Measurements from ENCODE around the gene UBE2S.
"Not testable (repeated sequence)": the region's sequence is repeated elsewhere in the genome, so short reads cannot be mapped to it uniquely, and the experiment has no call there.

UBE2S gene

GRCh38 chr19:55402509-55402908, 5.1 kb downstream of the UBE2S start:
- no peak for DNase-seq

DNA sequence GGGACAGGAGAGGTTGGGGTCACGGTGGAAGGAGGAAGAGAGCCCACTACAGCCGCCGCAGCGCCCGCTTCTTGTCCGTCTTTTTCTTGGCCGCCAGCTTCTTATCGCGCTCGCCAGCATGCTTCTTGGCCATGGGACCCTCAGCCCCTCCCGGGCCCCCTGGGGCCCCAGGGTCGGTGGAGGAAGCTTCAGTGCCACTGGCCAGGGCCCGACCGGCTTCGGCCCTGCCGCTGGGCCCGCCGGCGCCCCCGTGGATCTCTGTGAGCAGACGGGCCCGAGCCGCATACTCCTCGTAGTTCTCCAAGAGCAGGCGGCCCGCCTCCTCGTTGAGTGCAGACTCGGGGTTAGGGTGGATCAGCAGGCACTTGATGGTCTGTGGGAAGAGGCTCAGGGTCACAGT, 6.2 kb downstream of the UBE2S start:
- not testable (repeated sequence) for DNase-seq

DNA sequence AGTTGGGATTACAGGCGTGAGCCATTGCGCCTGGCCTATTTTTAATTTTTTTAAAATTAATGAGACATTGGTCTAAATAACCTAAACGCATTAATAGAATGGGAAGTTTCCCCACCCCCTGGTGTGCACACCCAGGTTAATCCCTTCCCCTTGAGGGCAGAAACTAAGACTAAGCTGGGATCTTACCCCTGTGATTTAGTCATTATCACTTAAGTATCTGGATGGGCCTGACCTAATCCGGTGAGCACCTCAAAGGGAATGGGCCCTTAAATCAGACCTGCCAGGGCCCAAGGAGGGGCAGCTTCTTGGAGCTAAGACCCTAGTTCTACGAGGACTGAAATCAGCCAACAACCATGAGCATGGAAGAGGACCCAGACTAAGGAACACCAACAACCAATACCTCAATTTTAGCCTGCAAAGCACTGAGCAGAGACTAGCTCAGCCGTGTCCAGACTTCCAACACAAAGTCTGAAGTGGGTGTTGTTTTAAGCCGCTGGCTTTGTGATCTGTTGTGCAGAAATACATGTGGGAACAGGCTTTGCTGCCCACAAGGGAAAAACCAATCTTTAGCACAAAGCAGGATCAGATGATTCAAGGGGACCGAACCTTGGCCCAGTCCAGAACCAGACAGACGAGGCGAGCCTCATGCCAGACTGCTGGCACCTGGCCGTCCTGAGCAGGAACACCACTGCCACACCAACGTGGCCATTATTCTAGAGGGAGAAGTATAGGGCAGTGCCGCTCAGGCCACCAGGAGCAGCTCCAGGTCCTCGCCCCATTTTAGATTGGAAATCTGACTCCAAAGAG, 7.1 kb downstream of the UBE2S start:
- no peak for DNase-seq

DNA sequence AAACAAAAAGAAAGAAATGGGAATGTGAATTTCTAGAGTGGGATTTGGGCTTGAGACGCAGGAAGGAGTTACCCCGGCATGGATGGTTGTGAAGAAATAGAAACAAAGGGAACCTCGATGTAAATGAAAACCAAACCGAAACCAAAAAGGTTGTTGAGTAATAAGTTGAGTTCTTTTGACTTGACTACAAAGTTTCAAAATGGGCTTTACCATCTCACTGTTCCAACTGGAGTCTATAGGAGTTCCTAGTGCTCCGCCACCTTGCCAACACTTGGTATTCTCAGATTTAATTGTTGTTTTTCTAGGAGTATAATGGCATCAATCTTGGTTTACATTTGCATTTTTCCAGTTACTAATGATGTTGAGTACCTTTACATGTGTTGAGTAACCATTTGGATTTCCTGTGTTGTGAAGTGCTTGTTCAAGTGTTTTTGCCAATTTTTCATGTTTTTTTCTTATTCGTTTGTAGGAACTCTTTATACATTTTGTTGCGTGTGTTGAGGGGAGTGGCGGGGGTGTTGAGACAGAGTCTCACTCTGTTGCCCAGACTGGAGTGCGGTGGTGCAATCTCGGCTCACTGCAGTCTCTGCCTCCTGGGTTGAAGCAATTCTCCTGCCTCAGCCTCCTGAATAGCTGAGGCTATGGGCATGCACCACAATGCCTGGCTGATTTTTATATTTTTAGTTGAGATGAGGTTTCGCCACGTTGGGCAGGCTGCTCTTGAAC, 9.2 kb downstream of the UBE2S start:
- DNase-seq: no peak

DNA sequence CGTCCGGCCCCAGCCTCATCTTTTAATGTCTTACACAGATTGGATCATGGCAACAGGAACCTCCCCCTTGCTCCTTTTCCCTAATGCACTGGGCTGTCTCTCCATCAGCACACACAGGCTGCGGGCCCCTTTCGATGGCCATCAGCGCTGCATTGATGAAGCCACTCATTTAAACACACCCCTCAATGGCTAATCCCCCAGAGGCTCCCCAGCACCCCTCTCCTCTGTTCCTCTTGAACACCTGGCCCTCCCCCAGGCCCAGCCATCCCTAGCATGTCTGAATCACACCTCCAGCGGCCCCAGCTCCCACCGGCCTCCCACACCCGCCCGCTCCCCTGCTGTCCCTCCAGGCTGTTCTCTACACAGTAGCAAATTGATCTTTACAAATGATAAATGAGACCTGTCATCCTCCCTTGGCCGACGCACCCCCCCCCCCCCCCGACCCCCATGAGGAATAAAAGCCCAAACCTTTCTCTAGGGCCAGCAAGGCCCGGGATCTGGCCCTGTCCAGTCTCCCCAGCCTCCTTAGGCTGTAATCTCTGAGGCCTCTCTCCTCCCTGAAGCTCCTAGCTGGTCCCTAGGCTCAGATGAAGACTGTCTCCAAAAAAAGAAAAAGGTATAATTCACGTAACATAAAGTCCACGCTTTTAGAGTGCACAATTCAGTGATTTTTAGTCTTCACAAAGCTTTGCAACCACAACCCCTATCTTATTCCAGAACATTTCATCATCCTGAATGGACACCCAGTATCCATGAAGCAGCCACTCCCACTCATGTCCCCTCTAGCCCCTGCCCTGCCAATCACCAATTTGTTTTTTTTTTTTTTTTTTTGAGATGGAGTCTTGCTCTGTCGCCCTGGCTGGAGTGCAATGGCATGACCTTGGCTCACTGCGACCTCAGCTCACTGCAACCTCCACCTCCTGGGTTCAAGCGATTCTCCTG, 14.5 kb downstream of the UBE2S start:
- no peak for DNase-seq

GRCh38 chr19:55391702-55392615, 15.6 kb downstream of the UBE2S start:
- no peak for DNase-seq

GRCh38 chr19:55391191-55391670, 16.4 kb downstream of the UBE2S start:
- no peak for DNase-seq

GRCh38 chr19:55390461-55390880, 17.1 kb downstream of the UBE2S start:
- no peak for DNase-seq

- no peak for DNase-seq
Measured at GRCh38 chr19:55389386-55390317, 17.9 kb downstream of the UBE2S start.

- no peak for DNase-seq
Measured at GRCh38 chr19:55387736-55388497, 19.7 kb downstream of the UBE2S start.

DNA sequence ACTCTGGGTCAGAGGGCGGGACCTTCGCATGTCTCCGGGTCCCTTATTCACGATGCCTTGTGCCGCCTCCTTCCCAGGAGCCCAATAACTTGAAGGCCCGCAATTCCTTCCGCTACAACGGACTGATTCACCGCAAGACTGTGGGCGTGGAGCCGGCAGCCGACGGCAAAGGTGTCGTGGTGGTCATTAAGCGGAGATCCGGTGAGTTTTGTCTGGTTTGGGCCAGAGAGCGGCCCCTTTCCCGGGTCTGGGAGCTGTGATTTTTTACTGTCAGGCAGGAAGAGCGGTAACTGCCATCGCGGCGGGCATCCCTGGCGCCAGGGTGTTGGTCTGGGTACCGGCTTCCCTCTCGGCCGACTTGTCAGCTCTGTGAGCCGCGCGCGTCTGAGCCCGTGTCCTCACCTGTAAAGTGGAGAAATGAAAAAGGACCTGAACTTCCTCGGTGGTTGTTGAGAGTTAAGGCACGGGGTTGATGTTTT, 21.1 kb downstream of the UBE2S start:
- DNase-seq: no peak

DNA sequence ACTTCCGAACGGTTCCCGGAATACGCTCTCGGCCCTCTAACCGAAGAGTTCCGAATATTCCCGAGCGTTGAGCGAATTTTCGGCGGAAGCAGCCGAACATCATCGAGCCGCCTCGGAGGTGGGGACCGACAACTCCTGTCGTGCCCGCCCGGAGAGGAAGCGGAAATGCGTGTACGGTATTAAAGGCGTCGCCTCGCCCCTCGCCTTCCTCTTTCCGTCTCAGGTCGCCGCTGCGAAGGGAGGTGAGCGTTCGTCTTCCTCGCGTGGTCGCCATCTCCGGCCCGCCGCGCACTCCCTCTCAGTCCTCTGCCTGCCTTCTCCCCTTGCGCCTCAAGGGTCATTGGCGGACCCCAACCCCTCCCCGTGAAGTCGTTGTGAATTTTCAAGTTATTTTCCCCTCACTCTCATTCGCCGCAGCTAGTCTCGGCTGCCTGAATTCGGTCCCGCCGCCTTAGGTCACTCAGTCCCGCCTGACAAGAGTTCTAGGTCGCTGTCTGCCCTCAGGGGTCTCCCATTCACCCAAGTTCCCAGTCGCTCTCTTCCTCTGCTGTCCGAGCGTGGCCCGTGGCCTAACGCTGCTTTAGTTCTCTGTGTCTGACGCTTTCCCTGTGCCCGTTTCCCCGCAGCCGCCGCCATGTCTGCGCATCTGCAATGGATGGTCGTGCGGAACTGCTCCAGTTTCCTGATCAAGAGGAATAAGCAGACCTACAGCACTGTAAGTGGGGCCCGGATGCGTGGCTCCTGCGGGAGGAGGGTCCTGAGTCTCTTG, 21.7 kb downstream of the UBE2S start, which contains the start of gene RPL28:
TSS of gene RPL28 (plus strand) at position 209 of the 769 bp plus-strand sequence. CDS start at position 635, 426 bp downstream.
- DNase-seq: peak; percentile 99

- DNase-seq: peak; percentile 97
Measured at GRCh38 chr19:55384920-55385723, 22.5 kb downstream of the UBE2S start.

DNA sequence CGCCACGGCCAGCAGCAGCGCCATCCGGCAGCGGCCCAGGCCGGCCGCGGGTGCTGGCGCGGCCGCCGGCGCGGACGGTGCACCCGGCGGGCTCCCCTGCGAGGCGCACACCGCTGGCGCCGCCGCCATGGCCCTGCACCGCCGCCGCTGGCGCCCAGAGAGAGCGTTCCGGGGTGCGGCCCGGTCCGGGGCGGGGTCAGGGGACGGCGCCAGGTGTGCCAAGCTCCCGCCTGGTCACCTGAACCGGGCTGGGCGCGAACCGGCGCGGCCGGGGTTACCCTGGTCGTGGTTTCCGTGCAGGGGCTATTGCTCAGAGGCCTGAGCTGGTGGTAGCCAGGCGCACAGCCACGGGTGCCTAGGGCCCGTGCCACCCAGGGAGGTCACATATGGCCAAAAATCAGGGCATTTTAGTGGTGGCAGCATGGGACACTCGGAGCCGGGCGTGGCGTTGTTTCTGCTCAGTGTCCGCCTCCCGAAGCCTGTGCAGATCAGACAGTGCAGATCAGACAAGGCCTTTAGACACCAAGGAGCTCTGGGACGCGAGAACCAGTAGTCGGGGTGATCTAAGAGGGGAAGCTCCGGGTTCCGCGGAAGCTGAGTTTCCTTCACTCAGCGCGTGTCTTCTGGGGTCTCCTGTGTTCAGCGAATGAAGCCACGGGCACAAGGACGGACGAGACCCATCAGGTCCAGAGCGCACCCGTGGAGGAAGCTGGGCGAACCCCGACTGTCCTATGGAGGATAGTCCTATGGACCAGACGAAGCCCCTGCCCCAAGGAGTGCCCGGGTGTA, 23.3 kb downstream of the UBE2S start, which contains the start of gene TMEM238:
TSS of gene TMEM238 (minus strand) at position 162 of the 789 bp plus-strand sequence. CDS start at position 129, 33 bp downstream.
- DNase-seq: peak; percentile 40

- peak; percentile 46 for DNase-seq
Measured at GRCh38 chr19:55383279-55384130, 24.1 kb downstream of the UBE2S start.
